Tibial nerve (tissue), 3 donors: ENCODE data around the gene DMD.

Experiments used
- POLR2A ChIP-seq, 2 donors: fragments of 450-650 bp; IDR thresholded peaks; one replicate each; pipeline ENCODE4 v1.6.1; 2017; ENCODE audit warnings: antibody characterized with exemption in 2 of 2, mild to moderate bottlenecking in 2 of 2, moderate library complexity in 2 of 2
- TF ChIP-seq, protein P1 (sequence below), 5 experiments: fragments of 200-600 bp in 3 of 5; fragments of 450-650 bp in 2 of 5; sonication (generic) in 3 of 5; IDR thresholded peaks; one replicate each; pipeline ENCODE4 v1.5.1; 2016 to 2019; ENCODE audit warnings: antibody characterized with exemption in 5 of 5, mild to moderate bottlenecking in 3 of 5, moderate library complexity in 2 of 5

DNA sequence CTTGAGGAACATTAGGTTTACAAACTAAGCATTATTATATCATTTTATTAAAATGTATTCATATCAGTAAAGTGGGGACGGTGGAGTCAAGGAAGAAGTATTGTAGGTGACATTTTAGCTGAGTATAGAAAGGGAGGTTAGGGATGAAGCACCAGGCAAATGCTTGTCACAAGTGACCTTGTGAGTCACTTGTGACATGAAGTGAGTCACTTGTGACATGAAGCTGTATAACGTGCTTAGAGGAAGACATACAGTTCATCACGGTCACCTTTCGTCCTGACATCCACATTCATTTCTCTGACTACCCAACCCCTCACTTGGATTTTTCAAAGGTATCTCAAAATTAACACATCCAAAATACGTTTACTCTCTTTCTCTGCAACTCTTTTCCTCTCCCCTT, 1034.8 kb downstream of the DMD start:
- TF ChIP-seq, protein P1, sequence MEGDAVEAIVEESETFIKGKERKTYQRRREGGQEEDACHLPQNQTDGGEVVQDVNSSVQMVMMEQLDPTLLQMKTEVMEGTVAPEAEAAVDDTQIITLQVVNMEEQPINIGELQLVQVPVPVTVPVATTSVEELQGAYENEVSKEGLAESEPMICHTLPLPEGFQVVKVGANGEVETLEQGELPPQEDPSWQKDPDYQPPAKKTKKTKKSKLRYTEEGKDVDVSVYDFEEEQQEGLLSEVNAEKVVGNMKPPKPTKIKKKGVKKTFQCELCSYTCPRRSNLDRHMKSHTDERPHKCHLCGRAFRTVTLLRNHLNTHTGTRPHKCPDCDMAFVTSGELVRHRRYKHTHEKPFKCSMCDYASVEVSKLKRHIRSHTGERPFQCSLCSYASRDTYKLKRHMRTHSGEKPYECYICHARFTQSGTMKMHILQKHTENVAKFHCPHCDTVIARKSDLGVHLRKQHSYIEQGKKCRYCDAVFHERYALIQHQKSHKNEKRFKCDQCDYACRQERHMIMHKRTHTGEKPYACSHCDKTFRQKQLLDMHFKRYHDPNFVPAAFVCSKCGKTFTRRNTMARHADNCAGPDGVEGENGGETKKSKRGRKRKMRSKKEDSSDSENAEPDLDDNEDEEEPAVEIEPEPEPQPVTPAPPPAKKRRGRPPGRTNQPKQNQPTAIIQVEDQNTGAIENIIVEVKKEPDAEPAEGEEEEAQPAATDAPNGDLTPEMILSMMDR (IDR thresholded peaks at IDR 0.05): no peak
- TF ChIP-seq POLR2A (IDR thresholded peaks at IDR 0.05): no peak
